BJ (cell line): ENCODE measurements around the gene UNC93A. TPM values are rescaled to one million over a fixed set of nuclear protein-coding genes. Genes with fewer than 3 reads are reported as not detected.
"Not testable (repeated sequence)": the region's sequence is repeated elsewhere in the genome, so short reads cannot be mapped to it uniquely, and the experiment has no call there.

Experiments
- CTCF ChIA-PET: fragments of 350-600 bp; formaldehyde crosslinking; extraction: SDS; loops from one replicate; lab custom pipeline; 2021; ENCODE audit warnings: antibody characterized with exemption, inconsistent platforms; lab: Yijun Ruan, JAX
- POLR2A ChIA-PET: fragments of 300-600 bp; sonication (Branson Sonifier 250); formaldehyde crosslinking; extraction: SDS; loops from one replicate; lab custom pipeline; 2021; ENCODE audit warnings: antibody characterized with exemption; lab: Charles Lee
- DNase-seq: peaks from one replicate; pipeline ENCODE4 v3.0.0-alpha.2; 2011; ENCODE audit warnings: low read depth
- H3K27me3 ChIP-seq: 2 replicates; pipeline ENCODE4 v1.6.0; 2011; ENCODE audit warnings: low read length; ENCODE audit not compliant: control insufficient read depth, insufficient read depth
- H3K36me3 ChIP-seq: 2 replicates; pipeline ENCODE4 v1.5.1; 2011; ENCODE audit warnings: low read length; ENCODE audit not compliant: control insufficient read depth, insufficient read depth
- H3K4me3 ChIP-seq: 2 replicates; pipeline ENCODE4 v1.5.1; 2011; ENCODE audit warnings: low read depth, mild to moderate bottlenecking, control low read depth, low read length
- polyA minus RNA-seq: library from RNA; depleted of rRNA, polyadenylated mRNA; stranded (reverse); fragments of >200 nt; gene quantifications from 2 replicates; pipeline ENCODE4 v1.2.3, GENCODE V29; 2011; rRNA and poly(A)+ RNA removed
- polyA plus RNA-seq: library from polyadenylated mRNA; depleted of rRNA; stranded (reverse); fragments of >200 nt; gene quantifications from 2 replicates; pipeline ENCODE4 v1.2.3, GENCODE V29; 2011; rRNA removed
- TF ChIP-seq, protein P1 (sequence below): IDR thresholded peaks from 2 replicates; pipeline ENCODE4 v1.5.1; 2011; ENCODE audit warnings: low read depth, mild to moderate bottlenecking, control low read depth, inconsistent platforms, low read length, moderate library complexity; ENCODE audit not compliant: insufficient read depth

UNC93A gene
- polyA plus RNA-seq (not detected in 2 replicates), polyA minus RNA-seq (not detected in 2 replicates)

DNA sequence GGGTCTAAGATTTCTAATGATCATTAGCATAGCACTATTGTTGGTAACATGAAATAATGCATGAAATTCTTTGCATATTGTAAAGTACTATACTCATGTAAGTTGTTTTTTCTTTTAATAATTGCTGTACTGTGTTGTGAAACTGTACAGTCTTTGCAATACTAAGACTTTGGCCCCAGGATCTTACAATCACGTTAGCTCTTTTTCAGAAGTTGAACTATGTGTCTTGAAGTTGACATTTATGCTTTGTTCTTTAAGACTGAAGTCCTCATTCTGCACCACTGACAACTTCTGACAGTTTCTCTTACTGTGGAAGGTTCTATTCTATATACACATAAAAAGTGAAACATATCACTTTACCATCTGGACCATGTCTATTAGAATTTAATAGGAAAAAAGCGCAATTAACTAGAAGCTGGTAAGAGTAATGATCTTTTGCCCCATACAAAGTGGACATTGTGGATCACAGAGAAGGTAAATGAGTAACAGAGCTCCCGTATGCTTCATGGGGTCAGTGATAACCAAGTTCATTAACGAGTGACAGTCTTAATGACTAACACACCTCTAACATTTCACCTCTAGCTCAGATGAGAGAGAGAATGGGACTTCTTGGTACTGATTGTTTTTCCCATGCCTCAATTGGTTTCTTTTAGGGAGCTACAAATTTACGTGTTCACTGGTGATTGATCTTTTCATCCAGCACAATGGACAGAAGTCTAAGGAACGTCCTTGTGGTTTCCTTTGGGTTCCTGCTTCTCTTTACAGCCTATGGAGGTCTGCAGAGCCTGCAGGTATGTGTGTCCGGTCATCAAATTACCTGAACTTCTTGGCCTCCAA, at the start of gene UNC93A:
TSS of gene UNC93A (plus strand) at position 530 of the 837 bp plus-strand sequence. CDS start at position 705, 175 bp downstream.
- ChIA-PET POLR2A (no interaction called here), CTCF (interaction anchor here (0.6 kb wide), 1 partner anchor 896 kb away, joined by 3 read pairs; no protein-coding TSS in a partner anchor)
- H3K36me3 ChIP-seq: no peaks in the 10 kb centered on the region
- no peaks in the 10 kb centered on the region for H3K27me3 ChIP-seq
- H3K4me3 ChIP-seq: no peak within 1 kb of the TSS
- TF ChIP-seq, protein P1, sequence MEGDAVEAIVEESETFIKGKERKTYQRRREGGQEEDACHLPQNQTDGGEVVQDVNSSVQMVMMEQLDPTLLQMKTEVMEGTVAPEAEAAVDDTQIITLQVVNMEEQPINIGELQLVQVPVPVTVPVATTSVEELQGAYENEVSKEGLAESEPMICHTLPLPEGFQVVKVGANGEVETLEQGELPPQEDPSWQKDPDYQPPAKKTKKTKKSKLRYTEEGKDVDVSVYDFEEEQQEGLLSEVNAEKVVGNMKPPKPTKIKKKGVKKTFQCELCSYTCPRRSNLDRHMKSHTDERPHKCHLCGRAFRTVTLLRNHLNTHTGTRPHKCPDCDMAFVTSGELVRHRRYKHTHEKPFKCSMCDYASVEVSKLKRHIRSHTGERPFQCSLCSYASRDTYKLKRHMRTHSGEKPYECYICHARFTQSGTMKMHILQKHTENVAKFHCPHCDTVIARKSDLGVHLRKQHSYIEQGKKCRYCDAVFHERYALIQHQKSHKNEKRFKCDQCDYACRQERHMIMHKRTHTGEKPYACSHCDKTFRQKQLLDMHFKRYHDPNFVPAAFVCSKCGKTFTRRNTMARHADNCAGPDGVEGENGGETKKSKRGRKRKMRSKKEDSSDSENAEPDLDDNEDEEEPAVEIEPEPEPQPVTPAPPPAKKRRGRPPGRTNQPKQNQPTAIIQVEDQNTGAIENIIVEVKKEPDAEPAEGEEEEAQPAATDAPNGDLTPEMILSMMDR: no peak
- no peak for DNase-seq

DNA sequence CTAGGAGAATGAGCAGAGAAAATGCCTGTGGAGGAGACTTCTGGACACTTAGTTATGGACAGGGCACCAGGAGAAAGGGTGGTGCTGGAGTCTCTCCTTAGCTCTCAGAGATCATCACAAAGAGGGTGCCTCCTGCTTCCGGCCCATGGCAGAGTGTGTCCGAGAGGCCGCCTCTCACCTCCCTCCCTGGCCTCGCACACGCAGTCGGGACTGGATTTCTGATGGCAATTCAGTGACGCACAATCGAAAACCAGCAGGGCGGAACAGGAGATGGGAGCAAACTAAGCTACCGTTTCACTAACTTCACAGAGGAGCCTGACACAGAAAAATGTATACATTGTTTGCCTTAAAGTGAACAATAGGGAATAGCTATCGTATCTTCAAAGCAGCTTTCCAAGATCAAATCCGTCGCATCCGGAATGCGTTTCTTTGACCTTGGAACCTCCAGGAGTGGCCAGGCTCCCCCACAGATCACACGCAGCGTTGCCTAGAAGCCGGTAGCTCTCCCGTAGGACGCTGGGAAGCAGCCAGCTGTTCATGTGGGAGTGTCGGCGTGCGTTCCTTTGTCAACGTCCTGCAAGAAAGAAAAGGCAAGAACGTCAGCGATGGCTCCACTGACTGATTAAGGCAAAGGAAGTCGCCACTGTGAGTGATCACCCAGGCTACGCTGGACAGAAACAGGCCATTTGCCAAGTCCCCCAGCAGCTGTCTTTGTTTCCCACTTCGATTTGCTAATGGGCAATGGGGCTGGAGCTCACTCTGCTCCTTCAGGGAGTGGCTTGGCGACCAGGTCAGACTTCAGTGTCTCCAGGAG, 49.6 kb upstream of the UNC93A start:
- CTCF ChIA-PET, DNase-seq, H3K4me3 ChIP-seq, H3K27me3 ChIP-seq, POLR2A ChIA-PET, H3K36me3 ChIP-seq: not testable (repeated sequence)

DNA sequence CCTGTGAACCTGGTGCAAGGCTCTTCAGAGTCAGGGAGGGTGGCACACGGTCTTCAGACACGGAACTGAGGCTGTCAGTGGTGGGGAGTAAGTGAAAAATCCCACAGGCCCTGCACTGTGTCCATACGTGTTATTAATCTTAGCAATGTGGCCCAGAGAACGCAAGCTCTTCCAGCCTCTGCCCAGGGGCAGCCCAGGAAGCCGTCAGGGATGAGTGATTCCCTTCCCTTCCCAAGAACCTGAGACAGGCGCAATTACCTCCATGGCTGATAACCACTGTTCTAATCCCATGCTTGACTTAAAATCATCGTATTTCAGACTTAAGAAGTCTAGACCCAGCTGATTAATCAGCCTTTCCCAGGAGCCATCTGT, 49.0 kb upstream of the UNC93A start:
- H3K4me3 ChIP-seq, CTCF ChIA-PET, H3K27me3 ChIP-seq, DNase-seq, H3K36me3 ChIP-seq, POLR2A ChIA-PET: not testable (repeated sequence)

DNA sequence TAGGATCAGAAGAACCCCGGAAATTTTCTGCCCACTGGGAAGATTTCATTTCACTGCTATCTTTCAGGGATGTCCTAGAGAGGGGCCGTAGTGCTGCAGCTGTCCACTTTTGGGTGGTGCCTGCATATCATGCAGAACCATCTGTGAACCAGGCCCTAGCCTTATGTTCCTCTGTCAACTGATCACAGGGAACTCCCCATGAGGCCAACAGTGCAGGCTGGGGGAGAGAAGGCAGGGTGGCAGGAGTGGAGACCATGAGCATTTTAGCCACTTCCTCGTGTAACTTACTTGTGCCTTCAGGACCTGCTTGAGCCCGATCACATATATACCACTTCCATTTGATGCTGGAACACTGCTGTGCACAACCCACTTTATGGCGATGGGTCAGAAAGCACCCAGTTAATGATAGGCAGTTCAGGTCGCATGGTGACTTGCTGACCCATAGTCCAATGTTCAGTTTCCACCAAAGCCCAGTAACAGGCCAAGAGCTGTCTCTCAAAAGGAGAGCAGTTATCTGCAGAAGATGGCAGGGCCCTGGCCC, 48.5 kb upstream of the UNC93A start:
- H3K27me3 ChIP-seq, POLR2A ChIA-PET, H3K36me3 ChIP-seq, H3K4me3 ChIP-seq, DNase-seq, CTCF ChIA-PET: not testable (repeated sequence)

DNA sequence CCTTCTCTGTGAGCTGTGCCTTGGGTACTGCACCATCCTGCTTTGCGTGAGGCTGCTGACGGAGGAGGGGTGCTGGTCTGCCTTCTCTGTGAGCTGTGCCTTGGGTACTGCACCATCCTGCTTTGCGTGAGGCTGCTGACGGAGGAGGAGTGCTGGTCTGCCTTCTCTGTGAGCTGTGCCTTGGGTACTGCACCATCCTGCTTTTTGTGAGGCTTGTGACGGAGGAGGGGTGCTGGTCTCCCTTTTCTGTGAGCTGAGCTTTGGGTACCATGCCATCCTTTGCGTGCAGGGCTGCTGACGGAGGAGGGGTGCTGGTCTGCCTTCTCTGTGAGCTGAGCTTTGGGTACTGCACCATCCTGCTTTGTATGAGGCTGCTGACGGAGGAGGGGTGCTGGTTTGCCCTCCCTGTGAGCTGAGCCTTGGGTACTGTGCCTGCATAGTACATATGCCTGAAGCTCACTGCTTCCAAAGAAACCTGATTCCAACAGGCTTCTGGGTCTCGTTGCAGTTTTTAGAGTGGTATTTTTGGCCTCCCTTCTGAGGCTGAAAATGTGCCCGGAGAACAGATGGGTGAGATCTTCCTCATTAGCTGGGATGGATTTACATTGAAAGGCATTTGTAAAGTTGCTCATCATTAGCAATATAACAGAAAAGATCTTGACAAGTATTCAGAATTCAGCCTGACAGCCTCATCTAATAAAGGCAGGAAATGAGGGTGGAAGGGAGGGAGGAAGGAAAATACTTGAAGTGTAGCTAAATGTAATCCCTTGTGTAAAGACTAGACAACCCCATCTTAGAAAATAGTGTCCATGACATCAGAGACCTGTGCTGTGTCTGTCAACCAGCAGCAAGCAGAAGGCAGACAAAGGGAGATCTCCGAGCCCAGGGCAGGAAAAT, 46.8 kb upstream of the UNC93A start:
- ChIA-PET POLR2A (no interaction called here), CTCF (no interaction called here)
- Histone ChIP-seq H3K4me3 (no peak overlapping the region), H3K36me3 (no peaks in the 10 kb centered on the region), H3K27me3 (no peaks in the 10 kb centered on the region)
- TF ChIP-seq, protein P1: no peak
- no peak for DNase-seq

- Histone ChIP-seq H3K27me3 (no peaks in the 10 kb centered on the region), H3K36me3 (no peaks in the 10 kb centered on the region), H3K4me3 (no peak overlapping the region)
- TF ChIP-seq, protein P1: no peak
- POLR2A ChIA-PET: no interaction called here
- no peak for DNase-seq
- CTCF ChIA-PET: no interaction called here
Measured at GRCh38 chr6:167244991-167245390, 46.1 kb upstream of the UNC93A start.
